K562 (cell line): ENCODE measurements around the gene TRABD2B. TPM values are rescaled to one million over a fixed set of nuclear protein-coding genes. Genes with fewer than 3 reads are reported as not detected.

Experiments used
- ATAC-seq: fragments of 200-7000 bp; cut with Tn5 transposase; 3 replicates; pipeline ENCODE4 v1.9.1; 2020; ENCODE audit warnings: moderate library complexity
- BruUV-seq: library from RNA; stranded (reverse); fragments of 400-500 nt; replicated peaks from 2 replicates; lab custom pipeline; 2021; lab: Mats Ljungman, UMichigan
- CTCF ChIA-PET: fragments of 300-600 bp; formaldehyde crosslinking; extraction: SDS; loops from one replicate; lab custom pipeline; 2021; ENCODE audit warnings: low intra/inter-chr PET ratio; lab: Yijun Ruan, JAX
- POLR2A ChIA-PET: fragments of 300-600, 350-650 bp; sonication (Branson Sonifier 250); formaldehyde crosslinking; extraction: SDS; loops from one replicate; lab custom pipeline; 2021; ENCODE audit warnings: antibody characterized with exemption, inconsistent platforms; lab: Yijun Ruan, JAX
- DNase-seq, 4 experiments: peaks; one replicate each; pipeline versions ENCODE4 v3.0.0 to v3.0.0-alpha.2; 2011 to 2018; ENCODE audit warnings: low spot score in 3 of 4, mixed read lengths in 3 of 4; ENCODE audit errors: extremely low read depth in 1 of 4
- FAIRE-seq: peaks from 2 replicates; lab custom pipeline; 2011; peaks lifted over from hg19 to GRCh38; lab: Jason Lieb, UNC
- H2AFZ ChIP-seq: 2 replicates; pipeline ENCODE4 v1.6.0; 2011; ENCODE audit warnings: low read depth, low read length, control low read depth, inconsistent platforms
- H3K27ac ChIP-seq: fragments of 200-600 bp; 3 replicates; pipeline ENCODE4 v1.8.0; 2011; ENCODE audit warnings: low read depth, mild to moderate bottlenecking, control low read depth, inconsistent platforms, low read length, moderate library complexity, mixed read lengths; ENCODE audit errors: extremely low read depth
- H3K27me3 ChIP-seq, 2 experiments: fragments of 300-600 bp in 1 of 2; 2 replicates in 1 of 2; 3 replicates in 1 of 2; pipeline versions ENCODE4 v1.6.0 to v1.8.0; 2011; ENCODE audit warnings: inconsistent platforms in 2 of 2, low read length in 2 of 2, mild to moderate bottlenecking in 1 of 2, mixed read lengths in 1 of 2, moderate library complexity in 1 of 2; ENCODE audit not compliant: control insufficient read depth in 2 of 2, insufficient read depth in 2 of 2
- H3K36me3 ChIP-seq: fragments of 300-600 bp; 3 replicates; pipeline ENCODE4 v1.8.0; 2011; ENCODE audit warnings: mild to moderate bottlenecking, low read length, inconsistent platforms; ENCODE audit not compliant: control insufficient read depth, insufficient read depth
- H3K4me1 ChIP-seq, 2 experiments: fragments of 200-600 bp in 1 of 2; replicated peaks in 1 of 2; 2 replicates in 1 of 2; 3 replicates in 1 of 2; pipeline versions ENCODE4 v1.5.1 to v1.8.0; 2011; ENCODE audit warnings: inconsistent platforms in 2 of 2, low read length in 2 of 2, mild to moderate bottlenecking in 1 of 2, mixed read lengths in 1 of 2, moderate library complexity in 1 of 2; ENCODE audit not compliant: control insufficient read depth in 2 of 2, insufficient read depth in 2 of 2
- H3K4me2 ChIP-seq: 2 replicates; pipeline ENCODE4 v1.6.1; 2011; ENCODE audit warnings: low read length, control low read depth, inconsistent platforms, mixed read lengths; ENCODE audit not compliant: insufficient read depth
- H3K4me3 ChIP-seq: fragments of 200-600 bp; sonication (generic), shearing (Covaris generic); 2 replicates; pipeline ENCODE4 v1.5.1; 2016; ENCODE audit warnings: control low read depth, inconsistent platforms
- H3K79me2 ChIP-seq: fragments of 200-600 bp; 3 replicates; pipeline ENCODE4 v1.8.0; 2011; ENCODE audit warnings: low read length, inconsistent platforms; ENCODE audit not compliant: control insufficient read depth, insufficient read depth
- H3K9ac ChIP-seq, 2 experiments: 2 replicates each; pipeline versions ENCODE4 v1.6.0 to v1.6.1; 2011; ENCODE audit warnings: low read depth in 2 of 2, low read length in 2 of 2, control low read depth in 1 of 2, inconsistent platforms in 1 of 2, mild to moderate bottlenecking in 1 of 2, mixed read lengths in 1 of 2; ENCODE audit not compliant: insufficient read depth in 1 of 2
- H3K9me1 ChIP-seq: one replicate; pipeline ENCODE4 v1.6.0; 2011; ENCODE audit warnings: inconsistent platforms, mild to moderate bottlenecking, low read length, moderate library complexity; ENCODE audit not compliant: control insufficient read depth, insufficient read depth
- H3K9me3 ChIP-seq: replicated peaks from 2 replicates; pipeline ENCODE4 v1.5.1; 2011; ENCODE audit warnings: low read depth, low read length, inconsistent platforms; ENCODE audit not compliant: control insufficient read depth, insufficient read depth
- H4K20me1 ChIP-seq: replicated peaks from 2 replicates; pipeline ENCODE4 v1.6.1; 2011; ENCODE audit warnings: low read length, inconsistent platforms, mixed read lengths; ENCODE audit not compliant: control insufficient read depth, insufficient read depth
- CREB1 ChIP-seq, 2 experiments: sonication (generic) in 1 of 2; formaldehyde crosslinking in 1 of 2; IDR thresholded peaks; 2 replicates each; pipeline versions ENCODE4 v1.6.1 to v1.8.0; 2012 to 2022; ENCODE audit warnings: inconsistent platforms in 1 of 2, mild to moderate bottlenecking in 1 of 2, missing genetic modification reagents in 1 of 2, moderate library complexity in 1 of 2
- HDGF ChIP-seq: fragments of 450-650 bp; IDR thresholded peaks from 2 replicates; pipeline ENCODE4 v1.6.1; 2016
- HSF4 ChIP-seq: fragments of 250-450 bp; sonication (Bioruptor Pico); IDR thresholded peaks from 2 replicates; pipeline ENCODE4 v2.1.2; 2022; ENCODE audit warnings: mild to moderate bottlenecking, moderate library complexity, borderline replicate concordance
- MAZ ChIP-seq, 2 experiments: fragments of 450-650 bp in 1 of 2; sonication (generic) in 1 of 2; formaldehyde crosslinking; IDR thresholded peaks in 1 of 2; conservative IDR thresholded peaks in 1 of 2; 2 replicates each; pipeline versions ENCODE4 v1.4.0 to v1.5.0; 2020; ENCODE audit warnings: mild to moderate bottlenecking in 1 of 2, missing genetic modification reagents in 1 of 2
- MYC ChIP-seq, 2 experiments: fragments of 250-450 bp in 1 of 2; sonication (Bioruptor Pico) in 1 of 2; IDR thresholded peaks; 2 replicates each; pipeline versions ENCODE4 v1.5.1 to v1.6.1; 2012 to 2021; ENCODE audit warnings: low read depth in 2 of 2, borderline replicate concordance in 1 of 2, improper control_type of control experiment in 1 of 2, low read length in 1 of 2, mild to moderate bottlenecking in 1 of 2, moderate library complexity in 1 of 2
- PML ChIP-seq: IDR thresholded peaks from 2 replicates; pipeline ENCODE4 v1.6.1; 2012; ENCODE audit warnings: low read length, inconsistent platforms
- PRMT5 ChIP-seq: sonication (generic); formaldehyde crosslinking; IDR thresholded peaks from 2 replicates; pipeline ENCODE4 v1.5.0; 2020; ENCODE audit warnings: missing genetic modification reagents
- SLC30A9 ChIP-seq: fragments of 250-450 bp; sonication (Bioruptor Pico); IDR thresholded peaks from 2 replicates; pipeline ENCODE4 v1.8.0; 2022; ENCODE audit warnings: mild to moderate bottlenecking, moderate library complexity
- SMAD1 ChIP-seq: fragments of 150-350 bp; IDR thresholded peaks from 2 replicates; pipeline ENCODE4 v1.6.1; 2014; ENCODE audit warnings: low read length, low read depth; ENCODE audit not compliant: partially characterized antibody
- TAF9B ChIP-seq: fragments of 450-650 bp; IDR thresholded peaks from 2 replicates; pipeline ENCODE4 v1.6.1; 2018; ENCODE audit warnings: mild to moderate bottlenecking; ENCODE audit not compliant: partially characterized antibody
- YBX1 ChIP-seq: fragments of 450-650 bp; IDR thresholded peaks from 2 replicates; pipeline ENCODE4 v1.7.1; 2016; ENCODE audit warnings: mild to moderate bottlenecking
- ZMIZ1 ChIP-seq, 2 experiments: fragments of 150-350 bp in 1 of 2; IDR thresholded peaks; 2 replicates each; pipeline ENCODE4 v1.6.1; 2012 to 2016; ENCODE audit warnings: low read depth in 2 of 2, low read length in 2 of 2, mild to moderate bottlenecking in 1 of 2, moderate library complexity in 1 of 2
- ZNF277 ChIP-seq: fragments of 250-450 bp; sonication (Bioruptor Pico); IDR thresholded peaks from 2 replicates; pipeline ENCODE4 v1.8.0; 2022; ENCODE audit warnings: inconsistent platforms, mild to moderate bottlenecking, moderate library complexity, borderline replicate concordance
- ZNF398 ChIP-seq: fragments of 250-450 bp; sonication (Bioruptor Pico); IDR thresholded peaks from 2 replicates; pipeline ENCODE4 v1.8.0; 2021; ENCODE audit warnings: moderate library complexity, mild to moderate bottlenecking, inconsistent platforms
- ZNF77 ChIP-seq: fragments of 250-450 bp; sonication (Bioruptor Pico); IDR thresholded peaks from 2 replicates; pipeline ENCODE4 v1.5.0; 2020
- WGBS: fragments of 100-300 bp; shearing (Covaris generic); methylation state at CpG from one replicate; pipeline ENCODE4 v1.1.6; 2016; ENCODE audit warnings: low coverage, mixed read lengths; ENCODE audit not compliant: insufficient coverage; ENCODE audit errors: missing lambda C conversion rate; 5-methylcytosine and 5-hydroxymethylcytosine counted together
- in situ Hi-C: fragments of 300-500 bp; cut with MboI; formaldehyde crosslinking; loops from 4 replicates; pipeline ENCODE4 v1.15.0; 2018; ENCODE audit warnings: inconsistent platforms, mixed read lengths
- intact Hi-C: fragments of 100-400 bp; cut with micrococcal nuclease; formaldehyde crosslinking; loops from 2 replicates; pipeline ENCODE4 v1.14.2; 2022
- polyA plus RNA-seq, 8 experiments: library from polyadenylated mRNA; depleted of rRNA in 4 of 8; stranded (reverse) in 5 of 8; unstranded in 3 of 8; fragments of >200 nt; fragmentation: Nextera tagmentation in 2 of 8; fragmentation: Illumina TruSeq in 1 of 8; extraction: Ambion mirVana in 2 of 8; extraction: Trizol in 1 of 8; gene quantifications; 2 replicates each; pipeline versions ENCODE4 v1.2.1 to v1.2.3, GENCODE V29; 2011 to 2014; ENCODE audit warnings: inconsistent platforms in 1 of 8, missing spikeins in 1 of 8
- total RNA-seq, 7 experiments: library from RNA; depleted of rRNA in 6 of 7; stranded (reverse); fragments of >200 nt in 6 of 7; fragmentation: Illumina TruSeq in 2 of 7; extraction: Trizol in 2 of 7; gene quantifications; 2 replicates each; pipeline versions ENCODE4 v1.2.1 to v1.2.3, GENCODE V29; 2011 to 2021; ENCODE audit warnings: low replicate concordance in 1 of 7

The TRABD2B gene
- total and polyA plus RNA-seq, 9 of the 15 experiments (the other 6 are each of a cell fraction or from before 2014, with no cell fraction given), result not detected

- ChIA-PET POLR2A (interaction anchor here (0.7 kb wide), 1 partner anchor 98 kb away, joined by 3 read pairs; no protein-coding TSS in a partner anchor), CTCF (interaction anchor here (0.6 kb wide), 1 partner anchor 15 kb away, joined by 4 read pairs; no protein-coding TSS in a partner anchor)
- intact Hi-C loops (no loop called here), in situ Hi-C loops (no loop called here)
- H3K79me2 ChIP-seq, result no peaks in the 10 kb centered on the region
- no peaks in the 10 kb centered on the region for H3K36me3 ChIP-seq
- H3K9ac ChIP-seq, result no peak overlapping the region
- no peaks in the 10 kb centered on the region for H3K9me1 ChIP-seq
- FAIRE-seq (no peak), DNase-seq (no peak), ATAC-seq (no peak)
- H3K27ac ChIP-seq, result no peak overlapping the region
- no peaks in the 10 kb centered on the region for H3K4me1 ChIP-seq
- BruUV-seq, result no TSS peak
- no peaks in the 10 kb centered on the region for H3K9me3 ChIP-seq
- 0% methylated on average over 5 of the region's 5 CpGs for WGBS
- no peaks in the 10 kb centered on the region for H3K27me3 ChIP-seq
- H4K20me1 ChIP-seq, result no peaks in the 10 kb centered on the region
- no peak overlapping the region for H3K4me3 ChIP-seq
- no peak overlapping the region for H2AFZ ChIP-seq
- H3K4me2 ChIP-seq, result no peak overlapping the region
- TF ChIP-seq CREB1 (IDR thresholded peaks at IDR 0.05), result no peak
- TF ChIP-seq CREB1 (CRISPR knock-in tag; IDR thresholded peaks at IDR 0.05), result no peak
- no peak for TF ChIP-seq HDGF
- no peak for TF ChIP-seq HSF4 (CRISPR knock-in tag)
- TF ChIP-seq ZMIZ1 (IDR thresholded peaks at IDR 0.05; ENCODE audit: low read depth in 2 of 2, low read length in 2 of 2), result no peak
- TF ChIP-seq MYC (IDR thresholded peaks at IDR 0.05; ENCODE audit: low read depth, low read length), result no peak
- no peak for TF ChIP-seq MYC (CRISPR knock-in tag; IDR thresholded peaks at IDR 0.05; ENCODE audit: borderline replicate concordance, low read depth)
- TF ChIP-seq ZNF77 (CRISPR knock-in tag), result no peak
- no peak for TF ChIP-seq MAZ (CRISPR knock-in tag; conservative IDR thresholded peaks at IDR 0.05 in 1 of 2, IDR thresholded peaks at IDR 0.05 in 1 of 2)
- no peak for TF ChIP-seq YBX1
- no peak for TF ChIP-seq PRMT5 (CRISPR knock-in tag)
- no peak for TF ChIP-seq ZNF277 (CRISPR knock-in tag)
- TF ChIP-seq PML, result no peak
- TF ChIP-seq TAF9B, result no peak
- no peak for TF ChIP-seq SMAD1
- no peak for TF ChIP-seq ZNF398 (CRISPR knock-in tag)
- TF ChIP-seq SLC30A9 (CRISPR knock-in tag), result no peak
These were observed 34.3 kb downstream of the TRABD2B start for GRCh38 chr1:47962750-47963492.
